ENCODE data around the gene EPN2.
A peak's percentile ranks its signal among the peaks of the same experiment; 100 is the strongest.
"Not testable (repeated sequence)": the region's sequence is repeated elsewhere in the genome, so short reads cannot be mapped to it uniquely, and the experiment has no call there.

EPN2 gene

GRCh38 chr17:19347323-19348080, 110.3 kb downstream of the EPN2 start:
- DNase-seq = no peak

GRCh38 chr17:19348081-19348650, 111.0 kb downstream of the EPN2 start:
- no peak for DNase-seq

DNA sequence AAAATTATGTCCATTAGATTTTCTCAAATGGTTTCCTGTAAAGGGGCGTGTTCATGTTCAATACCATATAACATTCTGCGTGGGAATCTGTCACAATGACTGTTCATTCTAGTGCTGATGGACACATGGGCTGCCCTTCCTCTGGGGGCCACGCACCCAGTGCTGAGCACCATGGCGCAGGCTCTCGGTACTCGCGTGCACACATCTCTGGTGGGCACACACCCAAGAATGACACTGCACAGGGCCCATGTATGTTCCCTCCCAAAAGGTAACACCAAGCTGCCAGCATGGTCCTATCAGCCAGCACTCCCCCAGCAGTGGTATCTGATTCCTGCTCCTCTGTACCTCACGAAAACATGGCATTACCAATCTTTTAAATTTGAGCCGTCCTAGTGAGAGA, 111.6 kb downstream of the EPN2 start:
- no peak for DNase-seq

DNA sequence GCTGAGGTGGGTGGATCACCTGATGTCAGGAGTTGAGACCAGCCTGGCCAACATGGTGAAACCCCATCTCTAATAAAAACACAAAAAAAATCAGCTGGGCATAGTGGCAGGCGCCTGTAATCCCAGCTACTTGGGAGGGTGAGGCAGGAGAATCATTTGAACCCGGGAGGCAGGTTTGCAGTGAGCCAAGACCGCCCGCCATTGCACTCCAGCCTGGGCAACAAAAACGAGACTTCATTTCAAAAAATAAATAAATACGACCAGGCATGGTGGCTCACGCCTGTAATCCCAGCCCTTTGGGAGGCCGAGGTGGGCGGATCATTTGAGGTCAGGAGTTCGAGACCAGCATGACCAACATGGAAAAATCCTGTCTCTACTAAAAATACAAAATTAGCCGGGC, 116.2 kb downstream of the EPN2 start:
- DNase-seq = not testable (repeated sequence)

DNA sequence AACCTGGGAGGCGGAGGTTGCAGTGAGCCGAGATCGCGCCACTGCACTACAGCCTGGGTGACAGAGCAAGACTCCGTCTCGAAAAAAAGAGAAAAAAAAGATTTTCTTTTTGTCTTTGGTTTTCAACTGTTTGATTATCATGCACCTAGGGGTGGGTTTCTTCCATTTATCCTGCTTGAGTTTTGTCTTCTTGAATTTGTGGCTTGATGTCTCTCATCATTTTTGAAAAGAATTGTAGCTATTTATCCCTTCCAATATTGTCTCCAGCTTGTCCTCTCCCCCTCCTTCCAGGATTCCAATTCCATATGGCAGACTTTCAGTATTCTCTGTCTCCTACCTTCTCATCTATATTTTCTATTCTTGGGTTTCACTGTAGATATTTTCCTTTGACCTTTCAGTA, 117.6 kb downstream of the EPN2 start:
- no peak for DNase-seq

GRCh38 chr17:19357351-19357750, 120.2 kb downstream of the EPN2 start:
- no peak for DNase-seq

- no peak for DNase-seq
Measured at GRCh38 chr17:19357761-19358160, 120.6 kb downstream of the EPN2 start.

- no peak for DNase-seq
Measured at GRCh38 chr17:19359151-19359550, 122.0 kb downstream of the EPN2 start.

DNA sequence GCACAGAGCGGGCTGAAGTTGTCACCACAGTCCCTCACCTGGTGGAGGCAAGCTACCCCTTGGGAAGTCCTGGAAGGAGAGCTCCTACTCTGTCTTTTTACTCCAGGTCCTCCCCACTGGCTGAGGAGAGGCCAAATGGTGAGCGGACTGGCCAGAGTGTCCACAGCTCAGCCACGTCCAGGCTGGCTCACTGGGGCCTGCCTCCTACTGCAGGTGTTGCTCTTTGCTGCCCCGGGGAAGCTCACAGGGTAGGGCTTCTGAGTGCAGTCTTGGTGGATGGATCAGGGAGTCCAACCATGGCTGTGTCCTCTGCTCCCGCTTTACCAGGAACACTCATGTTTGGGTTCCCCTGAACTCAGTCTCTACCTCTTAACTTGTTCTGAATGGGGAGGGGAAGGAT, 122.7 kb downstream of the EPN2 start:
- no peak for DNase-seq

- no peak for DNase-seq
Measured at GRCh38 chr17:19360772-19361171, 123.6 kb downstream of the EPN2 start.

GRCh38 chr17:19361326-19361725, 124.2 kb downstream of the EPN2 start:
- DNase-seq = peak; percentile 41

GRCh38 chr17:19361944-19362276, 124.7 kb downstream of the EPN2 start:
- no peak for DNase-seq

GRCh38 chr17:19362277-19363113, 125.3 kb downstream of the EPN2 start, which contains the start of gene B9D1:
Gene B9D1, minus strand, starts transcription at chr17:19362723. Its CDS starts 154 bp downstream, at chr17:19362569.
- peak; percentile 95 for DNase-seq

GRCh38 chr17:19363114-19363438, 125.9 kb downstream of the EPN2 start:
- no peak for DNase-seq

DNA sequence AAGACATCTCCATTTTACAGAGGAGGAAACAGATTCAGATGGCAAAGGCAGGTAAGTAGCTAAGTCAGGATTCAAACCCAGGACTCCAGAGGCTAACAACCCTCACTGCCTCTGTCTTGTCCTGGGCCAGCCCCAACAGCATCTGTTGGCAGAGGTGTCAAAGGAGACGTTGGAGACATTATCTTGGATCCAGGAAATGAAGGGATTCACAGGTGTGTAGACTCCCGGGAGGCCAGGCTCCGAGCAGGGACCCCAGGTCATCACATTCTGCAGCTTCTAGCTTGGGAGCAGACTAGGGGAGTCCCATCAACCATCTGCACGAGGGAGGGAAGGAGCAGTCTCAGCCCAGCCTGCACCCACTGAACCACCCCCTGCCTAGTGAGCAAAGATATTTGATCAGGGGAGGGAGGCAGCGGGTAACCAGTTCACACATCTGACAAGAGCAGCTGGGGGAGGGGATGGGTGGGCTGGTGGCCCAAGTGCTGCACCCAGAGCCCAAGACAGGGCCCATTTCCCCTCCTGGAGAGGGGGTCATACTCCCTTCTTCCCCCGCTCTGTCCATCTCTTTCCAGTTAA, 126.4 kb downstream of the EPN2 start:
- no peak for DNase-seq

DNA sequence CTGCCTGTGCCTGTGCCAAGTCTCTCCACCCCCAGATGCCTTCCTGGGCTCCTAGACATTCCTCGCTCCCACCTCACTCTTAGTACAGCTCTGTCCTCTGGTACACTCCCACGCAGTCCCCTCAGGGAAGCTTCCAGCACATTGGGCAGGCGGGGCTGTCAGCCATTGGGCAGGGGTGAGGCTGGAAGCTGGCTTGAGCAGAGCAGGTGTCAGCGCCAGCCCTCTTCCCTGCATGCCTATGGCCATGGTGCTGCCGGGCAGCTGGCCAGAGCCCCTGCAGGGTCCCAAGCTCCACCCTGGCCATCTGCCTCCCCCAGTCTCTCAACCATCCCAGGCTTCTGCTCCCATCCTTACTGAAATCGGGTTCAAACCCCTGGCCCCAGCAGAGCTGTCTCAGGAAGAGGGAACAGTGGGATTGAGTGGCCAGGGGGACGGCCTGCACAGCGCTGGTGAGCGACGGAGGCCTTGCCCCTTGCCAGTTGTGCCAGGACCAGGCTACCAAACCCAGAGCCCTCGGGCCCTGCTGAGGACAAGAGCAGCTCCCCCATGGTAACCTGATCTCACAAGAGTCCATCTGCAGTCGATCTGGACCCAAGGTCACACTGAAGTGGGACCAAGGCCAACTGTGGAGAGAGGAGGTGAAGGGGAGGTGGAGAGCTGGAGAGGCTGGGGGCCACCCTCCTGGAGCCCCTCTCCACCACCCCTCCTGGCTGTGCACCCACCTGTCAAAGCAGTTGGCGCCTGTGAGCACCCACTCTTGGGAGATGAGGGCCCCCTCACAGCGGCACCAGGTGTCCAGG, 127.7 kb downstream of the EPN2 start:
- peak; percentile 36 for DNase-seq

- no peak for DNase-seq
Measured at GRCh38 chr17:19365499-19365817, 128.3 kb downstream of the EPN2 start.

DNA sequence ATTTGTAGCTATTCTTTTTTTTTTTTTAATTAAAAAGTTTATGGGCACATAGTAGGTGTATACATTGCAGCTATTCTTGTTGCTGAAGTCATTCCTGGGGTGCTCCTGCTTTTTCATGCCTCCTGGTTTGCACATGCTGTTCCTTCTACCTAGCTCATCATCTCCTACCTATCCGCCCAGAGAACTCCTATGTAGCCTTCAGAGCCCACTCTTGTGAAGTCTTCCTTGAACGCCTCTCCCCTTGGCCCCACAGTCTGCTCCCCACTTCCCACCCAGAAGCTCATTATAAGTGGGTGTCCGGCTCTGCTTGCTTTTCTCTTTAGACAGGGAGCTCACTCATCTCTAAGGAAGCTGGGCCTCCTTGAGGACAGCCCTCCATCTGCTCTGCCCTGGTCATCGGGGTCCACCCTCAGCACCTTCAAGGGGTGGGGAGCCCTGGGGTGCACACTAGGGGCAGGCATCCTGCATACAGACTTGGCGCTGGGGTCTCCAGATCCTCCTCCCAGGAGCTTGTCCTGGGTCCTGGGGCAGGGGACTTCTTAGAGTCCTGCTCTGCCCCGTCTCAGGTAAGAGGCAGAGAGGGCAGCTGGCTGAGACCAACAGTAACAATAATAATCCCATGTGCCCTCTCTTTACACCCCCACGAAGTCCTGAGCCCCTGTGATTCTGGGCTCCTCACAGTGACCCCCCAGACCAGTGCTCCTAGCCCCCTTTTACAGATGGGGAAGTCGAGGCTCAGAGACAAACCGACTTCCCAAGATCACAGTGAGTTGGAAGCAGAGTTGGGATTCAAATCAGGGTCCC, 128.9 kb downstream of the EPN2 start:
- no peak for DNase-seq

DNA sequence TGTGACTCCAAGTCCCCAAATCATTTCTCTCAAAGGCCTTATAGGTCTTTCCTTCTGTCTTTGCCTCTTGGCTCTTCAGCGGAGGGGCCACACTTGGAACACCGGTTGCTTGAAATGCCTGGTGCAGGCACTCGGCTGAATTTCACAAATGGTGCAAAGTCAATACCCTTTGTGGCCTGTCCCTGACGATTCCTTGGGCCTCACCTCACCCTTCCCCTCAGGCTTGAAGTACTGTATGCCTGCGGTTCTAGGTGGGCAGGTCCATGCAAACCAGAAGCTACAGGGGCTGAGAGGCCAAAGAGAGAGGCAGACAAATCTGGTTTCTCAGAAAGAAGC, 129.4 kb downstream of the EPN2 start:
- no peak for DNase-seq

- no peak for DNase-seq
Measured at GRCh38 chr17:19368229-19368628, 131.1 kb downstream of the EPN2 start.

DNA sequence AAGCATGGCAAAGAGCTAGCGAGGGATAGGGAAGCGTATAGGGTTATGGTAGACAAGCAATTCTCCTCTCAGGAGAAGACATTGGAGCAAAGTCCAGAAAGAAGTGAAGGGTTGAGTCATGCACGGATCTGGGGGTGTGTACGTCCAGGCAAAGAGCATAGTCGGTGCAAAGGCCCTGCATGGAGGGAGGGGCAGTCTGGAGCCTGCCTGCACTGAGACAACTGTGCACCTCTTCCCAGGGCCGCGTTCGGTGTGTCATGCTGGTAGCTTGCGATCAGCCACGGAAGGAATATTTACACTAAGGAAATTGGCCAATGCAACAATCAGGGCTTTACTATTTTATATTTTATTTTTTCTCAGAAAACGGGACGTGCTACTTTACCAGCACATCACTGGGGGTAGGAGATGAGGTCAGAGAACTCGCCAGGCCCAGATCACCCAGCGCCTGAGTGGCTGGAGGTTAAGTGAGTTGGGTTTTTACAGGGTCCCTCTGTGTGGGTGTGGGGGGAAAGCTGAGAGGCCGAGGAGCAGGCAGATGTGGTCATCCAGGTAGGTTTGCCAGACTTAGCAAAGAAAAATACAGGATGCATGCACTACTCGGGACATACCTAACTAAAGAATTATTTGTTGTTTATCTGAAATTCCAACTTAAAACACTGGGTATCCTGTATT, 132.1 kb downstream of the EPN2 start:
- no peak for DNase-seq
